ENCODE measurements around the gene RITA1. TPM values are rescaled to one million over a fixed set of nuclear protein-coding genes. Genes with fewer than 3 reads are reported as not detected.

Gene RITA1
- total RNA-seq, 1 experiment from 2014 or later, result 71.6 TPM

GRCh38 chr12:113222730-113223531 lies 37.4 kb downstream of the RITA1 start:
- POLR2A ChIA-PET (ENCODE audit: unreplicated experiment), result interaction anchor here (0.6 to 1.7 kb wide), 5 partner anchors 18 to 60 kb away, joined by 3 to 24 read pairs (median 19); no protein-coding TSS in a partner anchor
- no peaks in the 10 kb centered on the region for H3K36me3 ChIP-seq (ENCODE audit: low read depth, low read length)
- peak overlapping the region; percentile 82 for H3K27ac ChIP-seq (ENCODE audit: low read length)
- H3K9ac ChIP-seq (ENCODE audit: low read length), result peak overlapping the region; percentile 93
- H3K9me2 ChIP-seq (replicated peaks; ENCODE audit: low read length), result no peaks in the 10 kb centered on the region
- BruUV-seq (replicated peaks), result TSS peak; percentile 43
- intact Hi-C loops (cut with micrococcal nuclease), result no loop called here
- ATAC-seq (peak; percentile 16), DNase-seq (peak; percentile 89)
- H3K27me3 ChIP-seq (ENCODE audit: low read length), result no peaks in the 10 kb centered on the region
- no peak overlapping the region for H2AFZ ChIP-seq (ENCODE audit: low read length)
- H3K79me2 ChIP-seq (ENCODE audit: low read length), result peaks cover 18% of the 10 kb centered on the region
- peaks cover 4% of the 10 kb centered on the region for H3F3A ChIP-seq (ENCODE audit: low read length, unreplicated experiment)
- no peaks in the 10 kb centered on the region for H4K20me1 ChIP-seq (ENCODE audit: low read length)
- H3K9me3 ChIP-seq (ENCODE audit: low read length), result no peaks in the 10 kb centered on the region
- peak overlapping the region; percentile 79 for H3K4me3 ChIP-seq (ENCODE audit: low read length)
- peak overlapping the region; percentile 96 for H3K4me2 ChIP-seq (ENCODE audit: low read length)
- H3K4me1 ChIP-seq (ENCODE audit: insufficient read depth, low read length), result peaks cover 27% of the 10 kb centered on the region
- CTCF ChIA-PET, result interaction anchor here (0.6 to 1.4 kb wide), 2 partner anchors 26 kb away, joined by 6 to 17 read pairs; no protein-coding TSS in a partner anchor
- TF ChIP-seq EZH2 (IDR thresholded peaks at IDR 0.05; ENCODE audit: low read length, unreplicated experiment) (no peak), CTCF (conservative IDR thresholded peaks at IDR 0.05; ENCODE audit: low read depth, low read length) (no peak), EZH2phosphoT487 (IDR thresholded peaks at IDR 0.05; ENCODE audit: borderline replicate concordance, low read length) (no peak)

GRCh38 chr12:113224955-113225354 lies 39.4 kb downstream of the RITA1 start:
- H3K4me3 ChIP-seq (ENCODE audit: low read length), result no peak overlapping the region
- peaks cover 18% of the 10 kb centered on the region for H3K79me2 ChIP-seq (ENCODE audit: low read length)
- peaks cover 4% of the 10 kb centered on the region for H3F3A ChIP-seq (ENCODE audit: low read length, unreplicated experiment)
- no peaks in the 10 kb centered on the region for H3K9me3 ChIP-seq (ENCODE audit: low read length)
- TF ChIP-seq EZH2 (IDR thresholded peaks at IDR 0.05; ENCODE audit: low read length, unreplicated experiment) (no peak), EZH2phosphoT487 (IDR thresholded peaks at IDR 0.05; ENCODE audit: borderline replicate concordance, low read length) (no peak), CTCF (conservative IDR thresholded peaks at IDR 0.05; ENCODE audit: low read depth, low read length) (no peak)
- DNase-seq (no peak), ATAC-seq (no peak)
- intact Hi-C loops (cut with micrococcal nuclease), result no loop called here
- no peaks in the 10 kb centered on the region for H3K9me2 ChIP-seq (replicated peaks; ENCODE audit: low read length)
- no peaks in the 10 kb centered on the region for H4K20me1 ChIP-seq (ENCODE audit: low read length)
- BruUV-seq (replicated peaks), result no TSS peak
- no peak overlapping the region for H3K27ac ChIP-seq (ENCODE audit: low read length)
- ChIA-PET POLR2A (ENCODE audit: unreplicated experiment) (no interaction called here), CTCF (no interaction called here)
- no peak overlapping the region for H3K4me2 ChIP-seq (ENCODE audit: low read length)
- no peak overlapping the region for H3K9ac ChIP-seq (ENCODE audit: low read length)
- H3K27me3 ChIP-seq (ENCODE audit: low read length), result no peaks in the 10 kb centered on the region
- peaks cover 27% of the 10 kb centered on the region for H3K4me1 ChIP-seq (ENCODE audit: insufficient read depth, low read length)
- H3K36me3 ChIP-seq (ENCODE audit: low read depth, low read length), result no peaks in the 10 kb centered on the region
- no peak overlapping the region for H2AFZ ChIP-seq (ENCODE audit: low read length)

All from PC-3 (cell line).